Spleen (tissue), 7 donors: ENCODE data around the gene LOXL4.
"Not testable (repeated sequence)": the region's sequence is repeated elsewhere in the genome, so short reads cannot be mapped to it uniquely, and the experiment has no call there.

Experiments used
- POLR2A ChIP-seq, 3 donors: fragments of 450-650 bp; IDR thresholded peaks; one replicate each; pipeline ENCODE4 v1.5.1; 2017; ENCODE audit warnings: antibody characterized with exemption in 3 of 3, mild to moderate bottlenecking in 1 of 3
- POLR2AphosphoS5 ChIP-seq, 3 donors: sonication (generic); formaldehyde crosslinking; IDR thresholded peaks; one replicate each; pipeline ENCODE4 v1.5.1; 2017; ENCODE audit warnings: antibody characterized with exemption in 3 of 3
- TF ChIP-seq, protein P1 (sequence below), 11 experiments: fragments of 200-600 bp in 7 of 11; fragments of 450-650 bp in 4 of 11; sonication (generic) in 4 of 11; IDR thresholded peaks in 8 of 11; conservative IDR thresholded peaks in 3 of 11; 1 replicate in 7 of 11; 2 replicates in 4 of 11; pipeline versions ENCODE4 v1.4.0 to v1.8.0; 2016 to 2021; ENCODE audit warnings: antibody characterized with exemption in 11 of 11, inconsistent platforms in 4 of 11, mild to moderate bottlenecking in 1 of 11
- donor health status: DM: no; HTN: no; CAD: no; lungs with moderate emphysema.
- donor health status: DM: no; HTN: no; CAD: no.
- donor health status: DM: no; HTN: no; CAD: no.

DNA sequence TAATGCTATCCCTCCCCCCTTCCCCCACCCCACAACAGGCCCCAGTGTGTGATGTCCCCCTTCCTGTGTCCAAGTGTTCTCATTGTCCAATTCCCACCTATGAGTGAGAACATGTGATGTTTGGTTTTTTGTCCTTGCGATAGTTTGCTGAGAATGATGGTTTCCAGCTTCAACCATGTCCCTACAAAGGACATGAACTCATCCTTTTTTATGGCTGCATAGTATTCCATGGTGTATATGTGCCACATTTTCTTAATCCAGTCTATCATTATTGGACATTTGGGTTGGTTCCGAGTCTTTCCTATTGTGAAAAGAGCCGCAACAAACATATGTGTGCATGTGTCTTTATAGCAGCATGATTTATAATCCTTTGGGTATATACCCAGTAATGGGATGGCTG, 40.3 kb downstream of the LOXL4 start:
- TF ChIP-seq POLR2A, POLR2AphosphoS5 (IDR thresholded peaks at IDR 0.05): not testable (repeated sequence)
- TF ChIP-seq, protein P1, sequence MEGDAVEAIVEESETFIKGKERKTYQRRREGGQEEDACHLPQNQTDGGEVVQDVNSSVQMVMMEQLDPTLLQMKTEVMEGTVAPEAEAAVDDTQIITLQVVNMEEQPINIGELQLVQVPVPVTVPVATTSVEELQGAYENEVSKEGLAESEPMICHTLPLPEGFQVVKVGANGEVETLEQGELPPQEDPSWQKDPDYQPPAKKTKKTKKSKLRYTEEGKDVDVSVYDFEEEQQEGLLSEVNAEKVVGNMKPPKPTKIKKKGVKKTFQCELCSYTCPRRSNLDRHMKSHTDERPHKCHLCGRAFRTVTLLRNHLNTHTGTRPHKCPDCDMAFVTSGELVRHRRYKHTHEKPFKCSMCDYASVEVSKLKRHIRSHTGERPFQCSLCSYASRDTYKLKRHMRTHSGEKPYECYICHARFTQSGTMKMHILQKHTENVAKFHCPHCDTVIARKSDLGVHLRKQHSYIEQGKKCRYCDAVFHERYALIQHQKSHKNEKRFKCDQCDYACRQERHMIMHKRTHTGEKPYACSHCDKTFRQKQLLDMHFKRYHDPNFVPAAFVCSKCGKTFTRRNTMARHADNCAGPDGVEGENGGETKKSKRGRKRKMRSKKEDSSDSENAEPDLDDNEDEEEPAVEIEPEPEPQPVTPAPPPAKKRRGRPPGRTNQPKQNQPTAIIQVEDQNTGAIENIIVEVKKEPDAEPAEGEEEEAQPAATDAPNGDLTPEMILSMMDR (IDR thresholded peaks at IDR 0.05 in 8 of 11, conservative IDR thresholded peaks at IDR 0.05 in 3 of 11), result not testable (repeated sequence)
